Measurements from ENCODE around the gene NRF1.

Gene NRF1

DNA sequence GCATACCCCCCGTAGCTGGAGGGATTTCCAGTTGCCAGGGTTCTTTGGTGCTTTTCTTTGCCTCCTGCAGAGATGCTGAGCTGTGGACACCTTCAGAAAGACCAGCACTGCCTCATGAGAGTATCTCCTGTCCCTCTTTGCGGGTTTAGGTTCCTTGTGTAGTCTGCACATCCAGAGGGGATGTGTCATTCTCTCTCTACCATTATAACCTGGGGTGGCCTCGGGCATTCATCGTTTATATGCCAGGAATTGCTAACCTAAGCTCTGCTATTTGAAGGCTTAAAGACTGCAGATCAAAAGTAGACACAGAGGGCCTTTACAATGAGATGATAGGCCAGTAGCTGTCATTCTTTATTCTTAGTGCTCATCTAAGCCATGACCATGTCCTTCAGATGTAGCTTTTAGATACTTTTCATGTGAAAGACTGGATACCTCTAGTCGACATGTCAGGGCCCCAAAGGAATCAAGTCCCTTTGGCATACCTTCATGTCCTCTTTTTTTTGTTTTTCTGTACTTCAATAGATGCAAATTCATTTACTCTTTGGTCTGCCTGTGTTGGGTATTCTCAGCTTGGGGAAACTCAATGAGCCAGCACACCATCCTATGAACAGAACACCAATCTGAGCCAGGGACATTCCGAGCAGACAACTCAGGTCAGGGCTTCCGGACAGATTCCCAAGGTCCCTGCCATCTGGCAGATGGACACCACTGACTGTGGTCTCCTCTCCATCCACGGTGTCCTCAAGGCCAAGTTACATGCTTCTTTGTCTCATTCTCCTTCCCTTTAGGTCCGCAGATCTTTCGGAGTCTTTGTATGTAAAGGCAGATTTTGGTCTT is 129.3 kb downstream of the NRF1 start:
- DNase-seq (no peak), ATAC-seq (no peak)

- no peak for DNase-seq
- no peak for ATAC-seq
These were observed 130.3 kb downstream of the NRF1 start for GRCh38 chr7:129741743-129742213.

- no peak for ATAC-seq
- no peak for DNase-seq
These were observed 130.7 kb downstream of the NRF1 start for GRCh38 chr7:129742256-129742655.

DNA sequence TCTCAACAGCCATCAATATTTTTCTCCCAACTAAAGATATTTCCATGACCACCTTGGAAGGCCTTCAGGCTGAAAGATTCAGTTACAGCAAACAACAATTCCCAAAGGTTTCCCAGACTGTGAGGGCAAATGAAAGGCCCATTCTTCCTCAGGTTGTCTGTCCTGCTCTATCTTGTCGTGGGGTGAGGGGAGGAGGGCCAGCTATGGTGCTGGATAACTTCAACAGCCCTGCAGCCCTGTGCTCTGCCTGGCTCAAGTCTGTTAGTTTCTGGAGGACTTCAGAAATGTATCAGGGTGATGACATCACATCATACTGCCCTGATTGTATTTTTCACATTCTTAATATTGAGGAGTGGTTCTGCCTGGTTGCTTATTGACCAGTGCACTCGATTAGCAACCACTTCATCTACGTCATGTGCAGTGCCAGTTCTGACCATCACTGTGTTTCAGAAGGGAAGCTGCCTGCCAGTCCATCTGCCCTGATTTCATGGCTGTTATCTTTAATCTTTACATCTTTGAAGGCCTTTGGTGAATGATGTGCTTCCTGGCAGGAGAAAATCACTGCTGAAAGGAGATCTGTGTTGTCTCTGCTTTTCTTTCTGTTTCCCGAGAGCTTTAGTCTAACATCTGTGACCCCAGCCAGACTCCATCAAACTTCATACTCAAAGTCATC is 135.5 kb downstream of the NRF1 start:
- ATAC-seq (no peak), DNase-seq (no peak)

- DNase-seq: no peak
- no peak for ATAC-seq
These were observed 137.0 kb downstream of the NRF1 start for GRCh38 chr7:129748356-129749109.

GRCh38 chr7:129750091-129750490 is 138.6 kb downstream of the NRF1 start:
- ATAC-seq (no peak), DNase-seq (no peak)

- no peak for DNase-seq
- ATAC-seq: no peak
These were observed 139.0 kb downstream of the NRF1 start for GRCh38 chr7:129750501-129750900.

DNA sequence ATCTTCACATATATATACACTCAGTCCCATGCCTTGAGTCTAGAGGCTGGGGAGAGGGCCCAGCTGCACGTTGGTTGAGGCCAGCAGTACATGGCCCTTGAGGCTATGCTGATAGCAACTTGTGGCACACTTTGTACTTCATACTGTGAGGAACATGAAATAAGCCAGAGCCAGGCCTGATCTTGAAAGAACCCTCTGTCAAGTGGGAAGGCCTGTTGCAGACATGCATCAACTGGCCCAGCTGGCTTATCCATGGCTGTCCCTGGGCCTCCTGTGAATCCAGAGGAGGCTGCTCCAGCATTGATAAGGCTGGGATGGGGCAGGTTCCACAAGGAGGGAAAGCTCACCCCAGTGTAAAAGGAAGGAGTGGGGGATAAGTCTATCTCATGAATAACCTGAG is 140.4 kb downstream of the NRF1 start:
- DNase-seq (no peak), ATAC-seq (no peak)

DNA sequence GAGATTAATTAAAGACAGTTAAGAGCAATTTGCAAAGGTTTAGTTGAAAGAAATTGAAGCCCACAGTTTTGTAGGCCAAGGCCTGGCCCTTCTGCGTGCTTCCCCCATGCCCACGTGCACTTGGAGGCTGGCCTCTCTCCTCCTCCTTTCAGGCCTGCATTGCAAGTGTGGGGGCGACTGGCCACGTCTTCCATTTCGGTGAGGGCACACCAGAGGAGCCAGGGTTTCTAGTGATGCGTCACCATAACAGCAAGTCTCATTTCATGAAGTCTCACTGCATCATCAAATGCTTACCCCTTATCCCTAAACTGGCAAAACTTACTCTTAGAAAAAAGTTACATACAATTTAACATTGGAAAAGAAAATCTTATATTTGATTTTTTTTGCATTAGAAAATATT is 141.2 kb downstream of the NRF1 start:
- ATAC-seq (no peak), DNase-seq (no peak)

DNA sequence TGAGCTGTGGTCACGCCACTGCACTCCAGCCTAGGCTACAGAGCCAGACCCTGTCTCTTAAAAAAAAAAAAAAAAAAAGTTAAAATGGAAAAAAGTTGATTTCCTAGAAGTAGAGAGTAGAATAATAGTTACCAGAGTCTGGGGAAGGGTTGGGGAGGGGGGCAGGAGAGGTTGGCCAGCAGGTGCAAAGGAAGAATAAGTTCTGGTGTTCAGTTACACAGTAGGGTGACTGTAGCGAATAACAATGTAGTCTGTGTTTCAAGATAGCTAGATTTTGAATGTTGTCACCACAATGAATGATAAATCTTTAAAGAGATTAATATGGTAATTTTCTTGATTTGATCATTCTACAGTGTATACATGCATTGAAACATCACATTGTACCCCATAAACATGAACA is 142.9 kb downstream of the NRF1 start:
- ATAC-seq: no peak

GRCh38 chr7:129757991-129758390 is 146.5 kb downstream of the NRF1 start:
- no peak for DNase-seq
- no peak for ATAC-seq

More for the DNA sequence above, 142.9 kb downstream of the NRF1 start:
- DNase-seq: no peak

DNA sequence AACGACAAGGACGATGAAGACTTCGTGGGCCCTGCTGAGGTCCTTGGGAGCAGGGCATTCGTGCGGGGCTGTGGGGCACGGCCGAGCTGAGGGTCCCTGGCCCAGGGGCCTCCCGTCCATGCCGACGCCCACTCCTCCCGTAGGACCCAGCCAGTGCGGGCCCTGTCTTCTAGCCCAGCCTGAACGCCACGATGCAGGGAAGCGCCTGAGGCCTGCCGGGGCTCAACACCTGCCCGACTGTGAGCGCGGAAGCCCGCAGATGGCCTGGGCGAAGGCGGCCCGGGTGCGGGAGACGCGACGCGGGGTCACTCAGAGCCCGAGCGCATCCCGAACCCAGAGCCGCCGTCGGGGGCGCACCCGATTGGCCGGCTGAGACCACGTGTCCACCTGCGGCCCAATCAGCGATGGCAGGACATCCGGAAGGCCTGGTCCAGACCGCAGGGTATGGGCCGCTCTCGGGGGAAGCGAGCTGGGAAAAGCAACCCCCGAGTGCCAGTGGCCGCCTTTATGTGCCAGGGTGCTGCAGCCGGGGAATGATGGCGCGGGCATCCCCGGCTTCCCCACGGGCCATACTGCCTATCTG is 151.0 kb downstream of the NRF1 start:
- ATAC-seq (no peak), DNase-seq (no peak)

- no peak for ATAC-seq
- no peak for DNase-seq
These were observed 152.9 kb downstream of the NRF1 start for GRCh38 chr7:129764247-129765084.

DNA sequence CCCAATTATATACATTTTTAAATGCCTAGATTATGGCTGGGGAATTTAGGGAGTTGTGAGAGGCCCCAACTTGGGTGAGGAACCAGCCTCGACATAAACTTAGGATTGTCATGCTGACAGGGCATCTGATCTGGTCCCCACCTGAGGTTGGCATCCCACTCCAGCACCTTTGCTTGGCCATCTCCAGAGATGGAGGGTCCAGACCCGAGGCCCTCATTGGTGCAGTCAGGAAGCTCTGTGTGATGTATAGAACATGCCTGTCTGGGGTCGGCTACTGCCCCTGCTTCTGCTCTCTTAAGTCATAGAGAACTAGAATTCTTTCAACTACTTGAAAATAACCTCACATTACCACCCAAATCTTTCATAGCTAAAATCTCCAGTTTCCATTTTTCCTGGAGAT is 153.8 kb downstream of the NRF1 start:
- ATAC-seq (no peak), DNase-seq (no peak)

DNA sequence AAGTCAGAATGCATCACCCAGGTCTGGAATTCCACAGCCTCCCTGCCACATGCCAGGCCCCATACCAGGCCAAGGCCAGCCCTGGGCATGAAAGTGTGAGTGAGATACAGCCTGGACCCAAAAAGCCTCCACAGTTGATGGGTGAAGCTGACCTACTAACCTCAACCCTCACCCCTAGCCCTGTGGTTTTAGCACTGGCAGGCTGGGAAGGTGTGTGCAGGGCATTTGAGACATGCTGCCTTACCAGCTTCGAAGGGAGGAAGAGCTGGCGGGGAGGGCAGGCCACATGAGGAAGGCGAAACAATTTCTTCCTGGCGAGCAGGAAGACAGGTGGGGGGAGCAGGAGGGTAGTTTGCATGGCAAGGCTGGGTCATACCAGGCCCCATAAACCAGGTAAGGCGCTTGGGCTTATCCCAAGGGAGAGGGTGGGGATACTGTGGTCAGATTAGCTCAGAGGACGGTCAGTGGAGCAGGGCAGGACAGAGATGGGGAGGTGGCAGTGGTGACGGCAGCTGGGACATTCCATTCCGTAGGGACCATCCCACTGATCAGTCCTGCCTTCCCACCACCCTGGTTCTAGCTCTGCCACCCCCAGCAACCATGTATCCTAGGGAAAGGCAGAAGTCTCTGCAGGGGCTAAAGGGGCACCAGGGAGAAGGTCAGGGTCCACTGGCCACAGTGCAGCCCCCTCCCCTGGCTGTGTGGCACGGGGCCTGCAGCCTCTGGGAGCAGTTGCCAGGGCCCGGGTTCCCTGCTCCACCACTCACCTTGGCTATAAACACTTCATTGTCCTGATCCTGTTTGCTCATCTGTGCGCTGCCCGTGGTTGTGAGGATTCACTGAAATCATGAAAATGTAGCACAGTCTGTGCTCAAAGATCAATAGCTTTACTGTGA is 155.8 kb downstream of the NRF1 start:
- DNase-seq (no peak), ATAC-seq (no peak)

DNA sequence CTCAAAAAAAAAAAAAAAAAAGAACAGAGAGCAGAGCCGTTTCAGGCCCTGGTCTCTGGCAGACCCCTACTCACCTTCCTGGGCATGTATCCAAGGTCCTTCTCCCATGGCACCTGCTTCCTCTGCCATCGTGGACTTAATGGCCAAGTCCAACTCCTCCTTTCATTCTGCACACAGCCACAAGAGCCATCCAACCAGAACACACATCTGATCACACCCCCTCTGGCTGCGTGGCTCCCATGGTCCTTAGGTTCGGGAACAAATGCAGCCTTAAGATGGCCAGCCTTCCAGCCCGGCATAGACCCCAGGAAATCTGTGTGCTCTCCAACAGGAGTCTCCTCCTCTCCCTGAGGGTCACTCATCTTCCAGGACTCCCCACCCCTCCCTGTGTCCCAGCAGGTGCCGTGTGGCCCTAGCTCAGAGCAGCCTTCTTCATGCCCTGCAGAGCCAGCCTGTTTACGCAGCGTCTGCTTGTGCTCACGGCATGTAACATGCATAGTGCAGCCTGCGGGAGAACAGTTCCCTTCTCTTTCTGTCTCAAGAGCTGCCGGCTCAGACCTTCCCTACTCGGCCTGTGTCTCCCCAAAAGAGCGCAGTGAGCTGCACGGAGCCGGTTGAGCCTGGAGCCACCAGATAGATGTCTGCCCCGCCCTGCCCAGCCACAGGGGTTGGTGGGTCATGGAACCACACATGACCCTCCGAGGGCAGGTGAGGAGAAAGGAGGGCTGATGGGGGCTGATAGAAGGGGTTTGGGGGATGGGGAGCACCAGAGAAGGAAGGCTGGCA is 157.3 kb downstream of the NRF1 start:
- no peak for DNase-seq
- no peak for ATAC-seq

DNA sequence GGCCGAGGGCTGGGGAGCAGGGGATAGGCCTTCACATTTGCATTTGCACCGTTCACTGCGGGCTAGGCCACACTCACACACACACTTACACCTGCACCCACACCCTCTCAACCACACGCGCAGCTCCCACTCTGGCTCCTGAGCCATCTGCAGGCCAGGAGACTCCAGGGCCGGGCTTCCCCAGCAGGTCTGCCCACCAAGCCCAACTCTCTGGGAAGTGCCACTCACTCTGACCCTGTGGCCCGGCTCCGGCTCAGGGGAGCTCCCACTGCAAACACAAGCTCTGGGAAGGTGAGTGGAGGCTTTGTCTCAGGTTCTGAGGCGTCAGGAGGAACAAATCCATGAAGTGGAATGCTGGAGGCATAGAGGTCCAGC is 157.9 kb downstream of the NRF1 start:
- ATAC-seq (no peak), DNase-seq (no peak)

- DNase-seq (no peak), ATAC-seq (no peak)
These were observed 158.6 kb downstream of the NRF1 start for GRCh38 chr7:129769866-129770808.
